GM21447 (cell line): ENCODE measurements around the gene TRPC4AP.

Experiments
- ATAC-seq: cut with Tn5 transposase; IDR thresholded peaks from one replicate; pipeline ENCODE4 v1.9.1; 2021; ENCODE audit not compliant: unreplicated experiment

TRPC4AP gene

DNA sequence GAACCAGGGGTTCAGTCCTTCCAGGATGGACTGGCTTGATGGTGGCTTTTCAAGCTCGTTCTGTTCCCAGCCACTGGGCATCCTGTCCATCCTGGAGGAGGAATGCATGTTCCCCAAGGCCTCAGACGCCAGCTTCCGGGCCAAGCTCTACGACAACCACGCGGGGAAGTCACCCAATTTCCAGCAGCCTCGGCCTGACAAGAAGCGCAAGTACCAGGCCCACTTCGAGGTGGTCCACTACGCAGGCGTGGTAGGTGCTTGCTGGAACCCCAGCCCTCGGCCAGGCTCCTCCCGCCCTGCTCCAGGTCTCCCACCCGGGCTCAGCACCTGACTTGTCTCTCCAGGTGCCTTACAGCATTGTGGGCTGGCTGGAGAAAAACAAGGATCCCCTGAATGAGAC is 102.9 kb downstream of the TRPC4AP start:
- ATAC-seq, result no peak

DNA sequence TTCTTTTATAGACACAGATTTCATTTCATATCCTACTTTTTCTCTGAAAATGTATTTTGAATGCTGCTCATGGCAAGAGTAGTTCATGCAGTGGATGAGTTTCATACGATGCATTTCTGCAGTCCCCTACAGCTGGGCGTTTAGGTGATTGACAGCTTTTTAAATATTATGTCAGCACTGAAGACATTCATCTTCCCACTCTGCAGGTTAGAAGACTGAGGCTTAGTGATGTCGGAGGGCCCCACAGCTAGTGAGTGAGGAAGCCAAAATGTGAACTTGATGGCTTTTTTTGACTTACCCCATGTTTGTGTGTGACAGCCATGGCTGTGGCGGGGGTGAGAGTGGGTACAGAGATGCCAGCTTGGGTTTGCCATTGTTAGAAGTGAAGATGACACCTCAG is 103.5 kb downstream of the TRPC4AP start:
- no peak for ATAC-seq

- no peak for ATAC-seq
These were observed 104.4 kb downstream of the TRPC4AP start for GRCh38 chr20:34988191-34988540.

DNA sequence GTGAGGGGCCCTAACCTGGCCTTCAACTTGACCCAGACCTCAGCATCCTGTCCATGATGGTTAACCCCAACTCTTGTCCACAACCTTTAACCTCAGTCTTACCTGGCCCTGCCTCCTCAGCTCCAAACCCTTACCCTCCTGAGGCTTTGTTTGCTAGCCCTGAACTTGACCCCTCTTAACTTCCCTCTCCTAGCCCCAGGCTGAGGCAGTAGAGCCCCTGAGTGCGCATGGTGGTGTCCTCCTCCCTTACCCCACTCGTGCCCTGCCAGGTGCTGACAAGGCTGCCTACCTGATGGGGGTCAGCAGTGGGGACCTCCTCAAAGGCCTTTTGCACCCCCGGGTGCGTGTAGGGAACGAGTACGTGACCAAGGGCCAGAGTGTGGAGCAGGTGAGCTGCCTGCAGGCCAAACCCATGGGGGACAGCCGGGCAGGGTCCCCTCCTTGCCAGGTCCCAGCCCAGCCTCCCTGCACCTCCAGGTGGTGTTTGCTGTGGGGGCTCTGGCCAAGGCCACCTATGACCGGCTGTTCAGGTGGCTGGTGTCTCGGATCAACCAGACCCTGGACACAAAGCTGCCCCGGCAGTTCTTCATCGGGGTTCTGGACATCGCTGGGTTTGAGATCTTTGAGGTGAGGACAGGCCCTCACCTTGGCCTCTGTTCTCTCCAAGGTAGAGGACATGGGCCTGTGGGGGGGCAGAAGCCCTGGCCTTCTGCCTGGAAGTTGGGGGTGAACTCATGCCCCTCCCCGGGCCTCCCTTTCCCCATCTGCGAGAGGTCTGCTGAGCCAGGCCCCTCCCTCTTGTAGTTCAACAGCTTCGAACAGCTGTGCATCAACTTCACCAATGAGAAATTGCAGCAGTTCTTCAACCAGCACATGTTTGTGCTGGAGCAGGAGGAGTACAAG is 105.1 kb downstream of the TRPC4AP start:
- no peak for ATAC-seq

GRCh38 chr20:34986311-34987287 is 106.0 kb downstream of the TRPC4AP start:
- ATAC-seq, result no peak

GRCh38 chr20:34985461-34986310 is 106.9 kb downstream of the TRPC4AP start:
- no peak for ATAC-seq

DNA sequence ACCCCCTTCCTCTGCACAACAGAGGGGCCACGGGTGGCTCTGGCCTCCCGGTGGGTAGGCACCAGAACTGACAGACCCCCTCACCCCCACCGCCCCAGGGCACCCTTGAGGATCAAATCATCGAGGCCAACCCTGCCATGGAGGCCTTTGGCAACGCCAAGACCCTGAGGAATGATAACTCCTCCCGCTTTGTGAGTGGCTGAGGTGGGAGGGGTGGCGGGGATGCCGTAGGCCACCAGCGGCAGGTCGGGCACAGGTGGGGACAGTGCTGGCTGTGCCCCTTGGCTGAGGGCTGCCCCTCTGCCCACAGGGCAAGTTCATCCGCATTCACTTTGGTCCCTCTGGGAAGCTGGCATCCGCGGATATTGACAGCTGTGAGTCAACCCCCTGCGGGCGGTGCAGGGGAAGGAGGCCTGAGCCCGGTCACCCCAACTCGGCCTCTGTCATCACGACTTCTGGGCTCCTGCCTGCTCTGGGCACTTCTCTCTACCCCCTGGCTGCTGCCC is 107.8 kb downstream of the TRPC4AP start:
- ATAC-seq, result no peak

GRCh38 chr20:34983995-34984735 is 108.4 kb downstream of the TRPC4AP start:
- no peak for ATAC-seq

GRCh38 chr20:34983089-34983820 is 109.4 kb downstream of the TRPC4AP start:
- no peak for ATAC-seq

DNA sequence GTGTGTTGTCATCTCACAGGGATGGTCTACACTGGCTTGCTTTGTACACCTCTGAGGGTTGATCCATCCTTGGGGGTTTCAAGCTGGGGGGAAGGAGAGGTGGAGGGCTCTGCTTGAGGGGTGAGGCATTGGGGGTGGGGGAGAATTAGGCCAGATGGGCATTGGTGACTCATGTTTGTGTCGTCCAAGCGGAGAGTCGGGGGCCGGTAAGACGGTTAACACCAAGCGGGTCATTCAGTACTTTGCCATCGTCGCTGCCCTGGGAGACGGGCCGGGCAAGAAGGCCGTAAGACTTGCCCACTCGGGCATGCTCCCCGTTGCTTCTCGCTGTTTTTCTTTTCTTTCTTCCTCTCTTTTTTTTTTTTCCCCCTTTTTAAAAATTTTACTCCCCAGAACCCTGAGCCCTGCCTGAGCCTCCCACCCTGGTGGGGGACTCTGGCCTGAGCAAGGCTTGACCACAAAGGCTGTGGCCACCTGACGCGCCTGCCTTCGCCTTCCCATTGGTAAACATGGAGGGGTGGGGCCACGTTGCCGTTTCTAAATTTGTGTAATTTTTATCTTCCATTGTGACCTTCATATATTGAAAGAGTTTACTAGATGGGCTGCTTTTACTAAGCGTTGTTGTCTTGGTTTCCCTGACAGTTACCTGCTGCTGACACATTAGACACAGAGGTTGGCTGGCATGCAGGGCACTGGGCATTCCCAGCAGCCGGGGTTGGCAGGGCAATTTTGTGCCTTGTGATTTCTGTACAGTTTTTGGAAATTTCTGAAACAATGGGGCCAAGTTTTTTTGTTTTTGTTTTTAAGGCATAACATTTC is 110.1 kb downstream of the TRPC4AP start:
- ATAC-seq, result no peak

GRCh38 chr20:34980543-34981233 is 111.9 kb downstream of the TRPC4AP start:
- ATAC-seq, result no peak

GRCh38 chr20:34979366-34980153 is 113.0 kb downstream of the TRPC4AP start:
- ATAC-seq, result no peak

- ATAC-seq, result no peak
These were observed 114.4 kb downstream of the TRPC4AP start for GRCh38 chr20:34978092-34978744.

- ATAC-seq, result no peak
These were observed 115.1 kb downstream of the TRPC4AP start for GRCh38 chr20:34977365-34978091.

DNA sequence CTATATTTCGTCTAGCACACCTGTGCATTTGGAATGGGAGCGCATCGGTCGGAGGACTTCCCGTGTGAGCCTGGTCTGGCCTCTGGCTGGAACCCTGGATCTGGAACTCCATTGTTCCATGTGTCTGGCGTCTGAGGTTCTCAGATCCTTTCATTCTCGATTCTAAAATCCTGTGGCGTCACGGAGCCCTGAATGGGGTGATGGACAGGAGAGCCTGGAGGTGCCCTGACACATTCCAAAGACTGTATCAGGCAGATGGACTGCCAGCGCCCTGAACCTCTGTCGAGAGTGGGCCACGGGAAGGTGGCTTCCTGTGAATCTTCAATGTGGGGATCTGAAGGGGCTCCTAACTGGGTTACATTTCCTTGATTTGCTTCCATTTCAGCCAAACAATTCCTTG is 116.3 kb downstream of the TRPC4AP start:
- ATAC-seq, result no peak

- no peak for ATAC-seq
These were observed 118.4 kb downstream of the TRPC4AP start for GRCh38 chr20:34974246-34974645.
